ENCODE results near the gene PSMD14.
"Not testable (repeated sequence)": the region's sequence is repeated elsewhere in the genome, so short reads cannot be mapped to it uniquely, and the experiment has no call there.

The PSMD14 gene

DNA sequence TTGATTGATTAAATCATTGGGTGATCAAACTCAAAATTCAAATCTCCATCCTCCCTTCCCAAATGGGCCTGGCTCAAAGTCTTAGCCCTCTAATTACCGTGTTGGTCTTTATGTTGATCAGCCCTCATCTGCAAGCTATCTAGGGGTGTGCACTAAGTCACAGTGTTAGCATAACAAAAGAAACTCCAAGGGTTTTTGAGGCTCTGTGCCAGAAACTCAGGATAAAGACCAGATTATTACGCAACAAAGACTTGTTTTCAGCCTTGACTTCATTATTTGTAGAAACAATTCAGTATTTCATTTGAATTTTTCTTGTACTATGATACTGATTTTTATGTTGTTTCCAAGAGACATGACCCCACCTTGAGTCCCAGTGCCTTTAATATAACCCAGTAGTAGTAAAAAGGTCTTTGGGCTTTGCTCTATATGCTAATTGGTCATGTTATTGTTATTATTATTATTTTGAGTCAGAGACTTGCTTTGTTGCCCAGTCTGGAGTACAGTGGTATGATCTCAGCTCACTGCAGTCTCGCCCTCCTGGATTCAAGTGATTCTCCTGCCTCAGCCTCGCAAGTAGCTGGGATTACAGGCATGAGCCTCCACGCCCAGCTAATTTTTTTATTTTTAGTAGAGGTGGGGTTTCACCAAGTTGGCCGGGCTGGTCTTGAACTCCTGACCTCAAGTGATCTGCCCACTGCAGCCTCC, 13.9 kb downstream of the PSMD14 start:
- H3K4me3 ChIP-seq (replicated peaks in 1 of 2; ENCODE audit: low read depth in 2 of 2, low read length in 2 of 2), result no peak overlapping the region
- DNase-seq (ENCODE audit: low read depth in 2 of 2), result peak; percentile 54 to 72
- TF ChIP-seq, protein P1, sequence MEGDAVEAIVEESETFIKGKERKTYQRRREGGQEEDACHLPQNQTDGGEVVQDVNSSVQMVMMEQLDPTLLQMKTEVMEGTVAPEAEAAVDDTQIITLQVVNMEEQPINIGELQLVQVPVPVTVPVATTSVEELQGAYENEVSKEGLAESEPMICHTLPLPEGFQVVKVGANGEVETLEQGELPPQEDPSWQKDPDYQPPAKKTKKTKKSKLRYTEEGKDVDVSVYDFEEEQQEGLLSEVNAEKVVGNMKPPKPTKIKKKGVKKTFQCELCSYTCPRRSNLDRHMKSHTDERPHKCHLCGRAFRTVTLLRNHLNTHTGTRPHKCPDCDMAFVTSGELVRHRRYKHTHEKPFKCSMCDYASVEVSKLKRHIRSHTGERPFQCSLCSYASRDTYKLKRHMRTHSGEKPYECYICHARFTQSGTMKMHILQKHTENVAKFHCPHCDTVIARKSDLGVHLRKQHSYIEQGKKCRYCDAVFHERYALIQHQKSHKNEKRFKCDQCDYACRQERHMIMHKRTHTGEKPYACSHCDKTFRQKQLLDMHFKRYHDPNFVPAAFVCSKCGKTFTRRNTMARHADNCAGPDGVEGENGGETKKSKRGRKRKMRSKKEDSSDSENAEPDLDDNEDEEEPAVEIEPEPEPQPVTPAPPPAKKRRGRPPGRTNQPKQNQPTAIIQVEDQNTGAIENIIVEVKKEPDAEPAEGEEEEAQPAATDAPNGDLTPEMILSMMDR (IDR thresholded peaks at IDR 0.05; ENCODE audit: low read depth, low read length), result no peak

GRCh38 chr2:161324876-161325275, 16.7 kb downstream of the PSMD14 start:
- no peak for DNase-seq (ENCODE audit: low read depth in 2 of 2)
- no peak overlapping the region for H3K4me3 ChIP-seq (replicated peaks in 1 of 2; ENCODE audit: low read depth in 2 of 2, low read length in 2 of 2)
- TF ChIP-seq, protein P1 (IDR thresholded peaks at IDR 0.05; ENCODE audit: low read depth, low read length), result no peak

- H3K4me3 ChIP-seq (replicated peaks in 1 of 2; ENCODE audit: low read depth in 2 of 2, low read length in 2 of 2), result no peak overlapping the region
- TF ChIP-seq, protein P1 (IDR thresholded peaks at IDR 0.05; ENCODE audit: low read depth, low read length), result no peak
- peak in 1 of 2 donors; percentile 18 for DNase-seq (ENCODE audit: low read depth in 2 of 2)
These were observed 19.4 kb downstream of the PSMD14 start for GRCh38 chr2:161327582-161327981.

GRCh38 chr2:161332371-161332967, 24.2 kb downstream of the PSMD14 start:
- TF ChIP-seq, protein P1 (IDR thresholded peaks at IDR 0.05; ENCODE audit: low read depth, low read length), result no peak
- DNase-seq (ENCODE audit: low read depth in 2 of 2), result no peak

DNA sequence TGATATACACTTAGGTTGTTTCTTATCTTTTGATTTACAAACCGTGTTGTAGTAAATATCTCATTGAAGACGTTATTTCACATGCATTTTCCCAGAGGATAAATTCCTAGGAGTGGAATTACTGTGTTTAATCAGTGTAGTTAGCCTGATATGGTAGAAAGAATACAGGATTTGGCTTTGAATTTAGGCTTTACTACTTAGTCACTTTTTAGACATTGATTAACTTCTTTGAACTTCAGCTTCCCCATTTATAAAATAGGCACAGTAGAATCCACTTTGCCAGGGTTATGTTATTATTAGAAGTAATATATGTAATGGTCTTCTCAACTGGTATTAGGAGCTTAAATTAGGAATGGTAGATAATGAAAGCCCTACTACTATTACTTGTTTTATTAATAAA, 27.4 kb downstream of the PSMD14 start:
- DNase-seq (ENCODE audit: low read depth in 2 of 2), result no peak
- no peak overlapping the region for H3K4me3 ChIP-seq (replicated peaks in 1 of 2; ENCODE audit: low read depth in 2 of 2, low read length in 2 of 2)
- TF ChIP-seq, protein P1 (IDR thresholded peaks at IDR 0.05; ENCODE audit: low read depth, low read length), result no peak

More at GRCh38 chr2:161332371-161332967, 24.2 kb downstream of the PSMD14 start:
- H3K4me3 ChIP-seq (replicated peaks in 1 of 2; ENCODE audit: low read depth in 2 of 2, low read length in 2 of 2), result no peak overlapping the region

GRCh38 chr2:161337247-161337646, 29.0 kb downstream of the PSMD14 start:
- DNase-seq (ENCODE audit: low read depth in 2 of 2), result no peak
- no peak overlapping the region for H3K4me3 ChIP-seq (replicated peaks in 1 of 2; ENCODE audit: low read depth in 2 of 2, low read length in 2 of 2)
- TF ChIP-seq, protein P1 (IDR thresholded peaks at IDR 0.05; ENCODE audit: low read depth, low read length), result no peak

DNA sequence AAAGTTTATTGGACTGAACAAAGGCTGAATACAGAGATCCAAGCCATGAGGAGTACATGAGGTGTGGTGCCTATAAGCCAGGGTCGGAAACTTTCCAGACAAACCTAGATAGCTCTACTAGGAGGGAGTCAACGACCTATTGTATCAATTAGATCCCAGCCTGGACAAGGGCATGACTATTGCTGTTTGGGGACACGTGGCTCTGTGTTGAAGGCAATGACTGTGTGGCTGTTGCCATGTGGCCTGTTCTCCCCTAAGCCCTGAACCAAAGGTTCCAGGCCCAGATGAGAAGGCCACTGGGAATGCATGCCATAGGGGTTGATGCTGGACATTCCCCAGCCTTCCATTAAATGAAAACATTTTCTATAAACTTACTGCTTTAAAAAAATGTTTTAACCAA, 31.3 kb downstream of the PSMD14 start:
- H3K4me3 ChIP-seq (replicated peaks in 1 of 2; ENCODE audit: low read depth in 2 of 2, low read length in 2 of 2); DNase-seq (ENCODE audit: low read depth in 2 of 2): not testable (repeated sequence)

- DNase-seq (ENCODE audit: low read depth in 2 of 2), result peak in 1 of 2 donors; percentile 10
- H3K4me3 ChIP-seq (replicated peaks in 1 of 2; ENCODE audit: low read depth in 2 of 2, low read length in 2 of 2), result peak overlapping the region in 1 of 2 donors; percentile 3
These were observed 32.7 kb downstream of the PSMD14 start for GRCh38 chr2:161340930-161341413.
